GM23248 (cell line): Measurements from ENCODE around the gene AGAP1. TPM values are rescaled to one million over a fixed set of nuclear protein-coding genes. Genes with fewer than 3 reads are reported as not detected.

Experiments
- DNase-seq: peaks from one replicate; pipeline ENCODE4 v3.0.0-alpha.2; 2015
- H2AFZ ChIP-seq: fragments of 200-600 bp; sonication (generic); 2 replicates; pipeline ENCODE4 v1.6.1; 2016; ENCODE audit warnings: antibody characterized with exemption
- H3F3A ChIP-seq: fragments of 200-600 bp; sonication (generic); 2 replicates; pipeline ENCODE4 v1.6.1; 2016; ENCODE audit warnings: mild to moderate bottlenecking, antibody characterized with exemption, mixed run types; ENCODE audit not compliant: insufficient read depth
- H3K27ac ChIP-seq: fragments of 200-600 bp; sonication (generic); 2 replicates; pipeline ENCODE4 v1.5.1; 2016; ENCODE audit warnings: mild to moderate bottlenecking
- H3K27me3 ChIP-seq: fragments of 200-600 bp; sonication (generic); replicated peaks from 2 replicates; pipeline ENCODE4 v1.6.1; 2016; ENCODE audit warnings: mild to moderate bottlenecking; ENCODE audit not compliant: insufficient read depth
- H3K36me3 ChIP-seq: fragments of 200-600 bp; sonication (generic); 2 replicates; pipeline ENCODE4 v1.6.1; 2016; ENCODE audit warnings: low read depth, mild to moderate bottlenecking
- H3K4me1 ChIP-seq: fragments of 200-600 bp; sonication (generic); 2 replicates; pipeline ENCODE4 v1.6.1; 2016; ENCODE audit warnings: mild to moderate bottlenecking; ENCODE audit not compliant: insufficient read depth
- H3K4me2 ChIP-seq: fragments of 200-600 bp; sonication (generic); one replicate; pipeline ENCODE4 v1.6.1; 2016; ENCODE audit warnings: mild to moderate bottlenecking; ENCODE audit not compliant: unreplicated experiment
- H3K4me3 ChIP-seq: fragments of 200-600 bp; sonication (generic); 2 replicates; pipeline ENCODE4 v1.5.1; 2016; ENCODE audit warnings: mild to moderate bottlenecking
- H3K79me2 ChIP-seq: fragments of 200-600 bp; sonication (generic); 2 replicates; pipeline ENCODE4 v1.6.1; 2016; ENCODE audit warnings: mild to moderate bottlenecking; ENCODE audit not compliant: insufficient read depth
- H3K9ac ChIP-seq: fragments of 200-600 bp; sonication (generic); 2 replicates; pipeline ENCODE4 v1.6.1; 2016; ENCODE audit warnings: mild to moderate bottlenecking
- H3K9me2 ChIP-seq: fragments of 200-600 bp; sonication (generic); 2 replicates; pipeline ENCODE4 v1.6.1; 2016; ENCODE audit warnings: mixed run types, mild to moderate bottlenecking, moderate library complexity; ENCODE audit not compliant: insufficient read depth
- H3K9me3 ChIP-seq: fragments of 200-600 bp; sonication (generic); one replicate; pipeline ENCODE4 v1.6.1; 2017; ENCODE audit warnings: low read depth
- H4K20me1 ChIP-seq: fragments of 200-600 bp; sonication (generic); 2 replicates; pipeline ENCODE4 v1.6.0; 2016; ENCODE audit not compliant: insufficient read depth
- EZH2 ChIP-seq: fragments of 200-600 bp; sonication (generic); IDR thresholded peaks from 2 replicates; pipeline ENCODE4 v1.6.1; 2018; ENCODE audit warnings: antibody characterized with exemption, mild to moderate bottlenecking; ENCODE audit not compliant: insufficient read depth, poor library complexity, severe bottlenecking
- EZH2phosphoT487 ChIP-seq: fragments of 200-600 bp; sonication (generic); IDR thresholded peaks from 2 replicates; pipeline ENCODE4 v1.6.1; 2018; ENCODE audit warnings: antibody characterized with exemption, moderate library complexity, mild to moderate bottlenecking, low read depth; ENCODE audit not compliant: insufficient read depth
- WGBS, 2 experiments: methylation state at CpG; one replicate each; pipeline ENCODE4 v1.1.6; 2015 to 2017; ENCODE audit warnings: low lambda C conversion rate in 2 of 2, low coverage in 1 of 2; ENCODE audit errors: missing lambda C conversion rate in 2 of 2; 5-methylcytosine and 5-hydroxymethylcytosine counted together
- in situ Hi-C: fragments of 300-500 bp; cut with MboI; formaldehyde crosslinking; loops from 2 replicates; pipeline ENCODE4 v1.15.0; 2020
- polyA plus RNA-seq: library from polyadenylated mRNA; unstranded; fragments of >200 nt; fragmentation: Nextera tagmentation; extraction: Ambion mirVana; gene quantifications from 2 replicates; pipeline ENCODE4 v1.2.1, GENCODE V29; 2016
- total RNA-seq: library from RNA; depleted of rRNA; stranded (reverse); fragments of >200 nt; shearing (Covaris generic); gene quantifications from 2 replicates; pipeline ENCODE4 v1.2.3, GENCODE V29; 2014

AGAP1 gene
- total and polyA plus RNA-seq, 2 experiments from 2014 or later, result 2.2 to 9.9 TPM

DNA sequence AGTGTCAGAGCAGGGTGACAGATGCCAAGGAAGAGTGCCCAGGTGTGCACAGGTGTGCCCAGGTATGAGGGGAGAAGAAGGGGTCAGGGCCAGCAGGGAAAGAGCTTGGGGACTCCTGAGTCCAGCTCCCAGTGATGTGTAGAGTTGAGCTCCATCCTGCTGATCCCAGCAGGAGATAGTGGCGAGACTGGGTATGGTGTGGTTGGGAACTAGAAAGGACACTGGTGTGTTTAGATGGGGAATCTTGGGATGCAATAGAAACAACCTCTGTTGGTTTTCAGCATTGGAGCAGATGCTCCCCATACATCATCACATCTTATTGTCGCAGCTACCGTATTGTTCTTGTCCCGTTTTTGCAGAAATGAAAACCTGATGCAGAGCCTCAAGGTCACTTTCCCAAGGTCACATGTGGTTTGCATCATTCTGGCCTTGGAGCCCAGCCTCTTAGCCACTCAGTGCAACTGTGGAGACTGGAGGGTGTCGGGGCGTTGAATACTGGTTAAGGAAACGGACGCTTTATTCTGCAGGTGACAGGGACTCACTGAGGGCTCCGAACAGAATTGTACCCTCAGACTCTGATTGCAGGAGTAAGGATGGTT, 166.7 kb downstream of the AGAP1 start:
- H3K4me3 ChIP-seq, result no peak overlapping the region
- no peak overlapping the region for H2AFZ ChIP-seq
- H3K4me1 ChIP-seq, result peaks cover 24% of the 10 kb centered on the region
- H3K36me3 ChIP-seq, result no peaks in the 10 kb centered on the region
- peak overlapping the region; percentile 37 for H3K27ac ChIP-seq
- no peak overlapping the region for H3K4me2 ChIP-seq
- TF ChIP-seq EZH2phosphoT487 (no peak), EZH2 (no peak)
- 0 out of 2 replicates have a peak, but pooled peaks cover 3% of the 10 kb centered on the region for H4K20me1 ChIP-seq
- peaks cover 83% of the 10 kb centered on the region for H3K79me2 ChIP-seq
- no peaks in the 10 kb centered on the region for H3K9me2 ChIP-seq
- DNase-seq, result peak; percentile 32
- H3K9ac ChIP-seq, result peak overlapping the region; percentile 34; the same call in 1 of the 2 replicates
- peaks cover 7% of the 10 kb centered on the region; the same call in 1 of the 2 replicates for H3F3A ChIP-seq
- WGBS, 2 experiments, result 50 to 53% methylated on average over 9 of the region's 9 CpGs
- no peaks in the 10 kb centered on the region for H3K9me3 ChIP-seq
- H3K27me3 ChIP-seq, result no peaks in the 10 kb centered on the region
- in situ Hi-C loops, result no loop called here

DNA sequence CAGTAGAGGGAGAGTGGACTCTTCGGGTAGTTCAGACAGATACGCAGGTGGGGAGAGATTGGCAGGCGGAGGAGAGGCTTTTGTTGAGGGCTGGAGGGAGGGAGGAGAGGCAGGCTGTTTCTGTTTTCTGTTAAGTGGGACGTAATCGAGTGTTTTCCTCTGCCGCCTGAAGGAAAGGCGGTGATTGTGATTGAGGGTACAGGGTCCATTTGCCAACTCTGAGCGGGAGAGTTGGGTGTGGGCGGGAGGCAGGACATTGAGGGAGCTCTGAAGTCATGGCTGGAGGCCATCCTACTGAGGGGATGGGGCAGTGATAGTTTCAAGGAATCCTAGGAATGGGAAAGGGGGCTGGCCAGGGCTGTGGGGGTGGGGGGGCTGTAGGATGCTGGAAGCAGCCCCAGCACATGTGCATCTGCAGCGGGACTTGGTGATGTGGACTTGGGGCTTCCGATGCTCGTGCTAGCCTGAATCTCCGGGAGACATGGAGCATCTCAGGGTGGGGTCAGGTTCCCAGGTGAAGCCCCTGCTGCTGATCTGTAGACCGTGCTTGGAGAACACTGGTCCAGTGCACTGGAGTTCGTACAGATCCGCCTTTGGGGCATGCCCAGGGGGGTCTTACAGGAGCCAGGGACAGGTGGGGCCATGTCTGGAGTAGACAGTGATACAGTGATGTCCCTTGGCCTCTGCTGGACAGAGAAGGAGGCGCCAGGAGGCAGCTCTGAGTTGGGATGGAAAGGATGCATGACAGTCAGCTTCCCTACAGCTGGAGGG, 167.5 kb downstream of the AGAP1 start:
- peaks cover 32% of the 10 kb centered on the region for H3K4me1 ChIP-seq
- 0 out of 2 replicates have a peak, but pooled peaks cover 3% of the 10 kb centered on the region for H4K20me1 ChIP-seq
- TF ChIP-seq EZH2, result no peak
- TF ChIP-seq EZH2phosphoT487, result no peak
- no peak overlapping the region for H3K4me2 ChIP-seq
- no peaks in the 10 kb centered on the region for H3K9me2 ChIP-seq
- H3K79me2 ChIP-seq, result peaks cover 87% of the 10 kb centered on the region
- H2AFZ ChIP-seq, result no peak overlapping the region
- no peak overlapping the region for H3K4me3 ChIP-seq
- 44 to 51% methylated on average over 17 of the region's 17 CpGs for WGBS, 2 experiments
- H3K36me3 ChIP-seq, result no peaks in the 10 kb centered on the region
- in situ Hi-C loops, result no loop called here
- no peaks in the 10 kb centered on the region for H3K27me3 ChIP-seq
- H3F3A ChIP-seq, result peaks cover 7% of the 10 kb centered on the region; the same call in 1 of the 2 replicates
- no peak overlapping the region for H3K9ac ChIP-seq
- no peak overlapping the region for H3K27ac ChIP-seq
- H3K9me3 ChIP-seq, result no peaks in the 10 kb centered on the region
- DNase-seq, result no peak

DNA sequence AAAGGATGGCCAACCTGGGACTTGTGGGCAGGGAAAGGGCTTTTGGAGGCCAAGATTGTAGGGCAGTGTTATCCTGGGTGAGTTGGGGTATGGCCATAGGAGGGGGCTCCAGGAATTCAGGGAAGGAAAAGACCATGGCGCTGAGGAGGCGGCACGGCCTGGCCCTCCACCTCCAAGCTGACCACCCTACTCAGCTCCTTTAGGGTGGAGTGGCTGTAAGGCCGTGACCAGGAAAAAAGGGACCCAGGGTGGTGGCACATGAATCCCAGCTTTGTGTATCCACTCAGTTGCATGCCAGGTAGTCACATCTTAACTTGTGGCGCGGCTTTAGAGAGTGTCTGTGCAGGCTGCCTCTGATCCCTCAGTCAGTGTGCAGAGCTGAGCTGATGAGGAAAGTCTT, 168.1 kb downstream of the AGAP1 start:
- no peak for DNase-seq
- no peaks in the 10 kb centered on the region for H3K27me3 ChIP-seq
- in situ Hi-C loops, result no loop called here
- H3K4me1 ChIP-seq, result peaks cover 33% of the 10 kb centered on the region
- no peak overlapping the region for H2AFZ ChIP-seq
- H3K4me3 ChIP-seq, result no peak overlapping the region
- no peak for TF ChIP-seq EZH2phosphoT487
- H3K9me2 ChIP-seq, result no peaks in the 10 kb centered on the region
- no peak overlapping the region for H3K27ac ChIP-seq
- H3K4me2 ChIP-seq, result no peak overlapping the region
- H3F3A ChIP-seq, result peaks cover 7% of the 10 kb centered on the region; the same call in 1 of the 2 replicates
- 0 out of 2 replicates have a peak, but pooled peaks cover 3% of the 10 kb centered on the region for H4K20me1 ChIP-seq
- WGBS, 2 experiments, result 94 to 98% methylated on average over 6 of the region's 6 CpGs
- no peak overlapping the region for H3K9ac ChIP-seq
- H3K79me2 ChIP-seq, result peaks cover 84% of the 10 kb centered on the region
- H3K36me3 ChIP-seq, result no peaks in the 10 kb centered on the region
- no peaks in the 10 kb centered on the region for H3K9me3 ChIP-seq

DNA sequence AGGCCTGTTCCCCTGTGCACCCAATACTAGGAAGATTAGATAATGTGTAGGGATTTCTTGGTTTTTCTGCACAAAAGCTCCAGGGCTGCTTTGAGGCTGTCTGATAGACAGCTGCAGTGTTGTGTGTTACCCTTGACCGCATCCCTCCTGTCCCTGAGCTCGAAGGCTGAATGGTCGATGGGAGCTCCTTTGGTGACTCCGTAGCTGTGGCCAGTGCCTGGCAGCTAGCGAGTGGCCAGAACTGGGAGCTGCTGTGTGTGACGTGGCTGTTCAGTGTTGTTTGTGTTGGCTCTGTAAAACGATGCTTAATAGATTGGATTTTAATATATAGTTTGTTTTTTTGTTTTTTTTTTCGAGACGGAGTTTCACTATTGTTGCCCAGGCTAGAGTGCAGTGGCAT, 170.0 kb downstream of the AGAP1 start:
- in situ Hi-C loops, result no loop called here
- peaks cover 33% of the 10 kb centered on the region for H3K4me1 ChIP-seq
- H3K27ac ChIP-seq, result no peak overlapping the region
- no peak overlapping the region for H2AFZ ChIP-seq
- H3K9me3 ChIP-seq, result no peaks in the 10 kb centered on the region
- H3K4me2 ChIP-seq, result no peak overlapping the region
- H3K36me3 ChIP-seq, result no peaks in the 10 kb centered on the region
- 78 to 81% methylated on average over 9 of the region's 9 CpGs for WGBS, 2 experiments
- DNase-seq, result no peak
- no peaks in the 10 kb centered on the region for H3K9me2 ChIP-seq
- H4K20me1 ChIP-seq, result 0 out of 2 replicates have a peak, but pooled peaks cover 3% of the 10 kb centered on the region
- no peak overlapping the region for H3K9ac ChIP-seq
- peaks cover 12% of the 10 kb centered on the region; the same call in 1 of the 2 replicates for H3F3A ChIP-seq
- H3K27me3 ChIP-seq, result no peaks in the 10 kb centered on the region
- H3K4me3 ChIP-seq, result no peak overlapping the region
- TF ChIP-seq EZH2 (no peak), EZH2phosphoT487 (no peak)
- H3K79me2 ChIP-seq, result peaks cover 73% of the 10 kb centered on the region
